C4-2B (cell line): Measurements from ENCODE around the gene RAB5A.
A peak's percentile ranks its signal among the peaks of the same experiment; 100 is the strongest.

Experiments used
- H3K27ac ChIP-seq: fragments of 450-650 bp; 2 replicates; pipeline ENCODE4 v1.5.1; 2017
- CTCF ChIP-seq: fragments of 450-650 bp; conservative IDR thresholded peaks from 2 replicates; pipeline ENCODE4 v1.5.1; 2017; ENCODE audit warnings: mild to moderate bottlenecking
- ZFX ChIP-seq: fragments of 450-650 bp; IDR thresholded peaks from 2 replicates; pipeline ENCODE4 v1.6.1; 2017

Gene RAB5A

GRCh38 chr3:19937459-19938294 is 9.2 kb upstream of the RAB5A start:
- TF ChIP-seq CTCF (no peak), ZFX (no peak)
- H3K27ac ChIP-seq: no peak overlapping the region

- no peak for TF ChIP-seq CTCF
- TF ChIP-seq ZFX: no peak
- no peak overlapping the region for H3K27ac ChIP-seq
These were observed 8.6 kb upstream of the RAB5A start for GRCh38 chr3:19938295-19938627.

GRCh38 chr3:19940643-19941042 is 6.3 kb upstream of the RAB5A start:
- H3K27ac ChIP-seq: no peak overlapping the region
- no peak for TF ChIP-seq CTCF
- no peak for TF ChIP-seq ZFX

- H3K27ac ChIP-seq: no peak overlapping the region
- no peak for TF ChIP-seq ZFX
- TF ChIP-seq CTCF: no peak
These were observed 1.4 kb upstream of the RAB5A start for GRCh38 chr3:19945534-19945933.

GRCh38 chr3:19945969-19946831 is 697 bp upstream of the RAB5A start:
- peak overlapping the region; percentile 87 for H3K27ac ChIP-seq

GRCh38 chr3:19947549-19948225 is 790 bp downstream of the RAB5A start:
- H3K27ac ChIP-seq: peak overlapping the region; percentile 87
- TF ChIP-seq CTCF: no peak
- TF ChIP-seq ZFX: peak; percentile 73

More at GRCh38 chr3:19945969-19946831, 697 bp upstream of the RAB5A start:
- TF ChIP-seq ZFX: no peak
- no peak for TF ChIP-seq CTCF
